SH-SY5Y (cell line): ENCODE measurements around the gene ITGA2.

ENCODE experiments used
- GATA2 ChIP-seq: IDR thresholded peaks from 2 replicates; pipeline ENCODE4 v1.6.1; 2011; ENCODE audit warnings: mild to moderate bottlenecking, low read depth, low read length
- GATA3 ChIP-seq: IDR thresholded peaks from 2 replicates; pipeline ENCODE4 v1.6.1; 2011; ENCODE audit warnings: low read depth, mild to moderate bottlenecking, low read length, moderate library complexity

GRCh38 chr5:52948418-52949076, 40.6 kb upstream of the ITGA2 start:
- no peak for TF ChIP-seq GATA3
- TF ChIP-seq GATA2, result no peak
